ENCODE data around the gene ARSJ. TPM values are rescaled to one million over a fixed set of nuclear protein-coding genes. Genes with fewer than 3 reads are reported as not detected.
"Not testable (repeated sequence)": the region's sequence is repeated elsewhere in the genome, so short reads cannot be mapped to it uniquely, and the experiment has no call there.

ARSJ gene
- polyA plus RNA-seq, 1 donor (not counting 4 experiments of a cell fraction or from before 2014, with no cell fraction given) = 15.7 TPM

- Histone ChIP-seq H3K9me1 (ENCODE audit: control insufficient read depth, extremely low read depth, insufficient read depth, low read length) (no peaks in the 10 kb centered on the region), H3K79me2 (ENCODE audit: control insufficient read depth, insufficient read depth, low read length) (peaks cover 4% of the 10 kb centered on the region), H3K36me3 (ENCODE audit: control insufficient read depth in 2 of 2, extremely low read depth in 1 of 2, insufficient read depth in 2 of 2, low read length in 2 of 2) (no peaks in the 10 kb centered on the region), H3K4me2 (ENCODE audit: control insufficient read depth, extremely low read depth, insufficient read depth, low read depth, low read length) (no peak overlapping the region), H3K9ac (ENCODE audit: control insufficient read depth, extremely low read depth, insufficient read depth, low read length) (no peak overlapping the region), H2AFZ (ENCODE audit: control insufficient read depth, low read length) (no peak overlapping the region), H3K4me1 (ENCODE audit: control insufficient read depth, extremely low read depth, insufficient read depth, low read length) (peaks cover 10% of the 10 kb centered on the region), H3K27me3 (ENCODE audit: control insufficient read depth, extremely low read depth, insufficient read depth, low read length) (no peaks in the 10 kb centered on the region), H3K4me3 (ENCODE audit: control insufficient read depth in 2 of 3, extremely low read depth in 1 of 3, insufficient read depth in 2 of 3, low read depth in 1 of 3, low read length in 3 of 3) (no peak overlapping the region), H4K20me1 (ENCODE audit: control insufficient read depth, extremely low read depth, insufficient read depth, low read length) (no peaks in the 10 kb centered on the region), H3K27ac (ENCODE audit: control insufficient read depth, insufficient read depth, low read length) (no peak overlapping the region), H3K9me3 (ENCODE audit: control insufficient read depth, low read depth, low read length) (no peaks in the 10 kb centered on the region)
- DNase-seq (ENCODE audit: low read depth, low spot score) (no peak), FAIRE-seq (peak; percentile 26)
- TF ChIP-seq EZH2 (IDR thresholded peaks at IDR 0.05; ENCODE audit: low read length) (no peak), CTCF (optimal IDR thresholded peaks at IDR 0.05 in 1 of 3, IDR thresholded peaks at IDR 0.05 in 1 of 3, conservative IDR thresholded peaks at IDR 0.05 in 1 of 3; ENCODE audit: extremely low read depth in 1 of 3, insufficient read depth in 2 of 3, low read length in 3 of 3) (no peak)
- dilution Hi-C loops (cut with MboI; ENCODE audit: extremely low pct_ligation_motif_present, low sequenced_read_pairs) = no loop called here
Measured at GRCh38 chr4:113943085-113943484, 36.4 kb downstream of the ARSJ start.

- no peak for DNase-seq (ENCODE audit: low read depth, low spot score)
- no peak overlapping the region for H2AFZ ChIP-seq (ENCODE audit: control insufficient read depth, low read length)
- no peaks in the 10 kb centered on the region for H3K36me3 ChIP-seq (ENCODE audit: control insufficient read depth in 2 of 2, extremely low read depth in 1 of 2, insufficient read depth in 2 of 2, low read length in 2 of 2)
- H3K79me2 ChIP-seq (ENCODE audit: control insufficient read depth, insufficient read depth, low read length) = peaks cover 9% of the 10 kb centered on the region
- H3K4me1 ChIP-seq (ENCODE audit: control insufficient read depth, extremely low read depth, insufficient read depth, low read length) = peaks cover 13% of the 10 kb centered on the region
- H4K20me1 ChIP-seq (ENCODE audit: control insufficient read depth, extremely low read depth, insufficient read depth, low read length) = no peaks in the 10 kb centered on the region
- no peak overlapping the region for H3K4me3 ChIP-seq (ENCODE audit: control insufficient read depth in 2 of 3, extremely low read depth in 1 of 3, insufficient read depth in 2 of 3, low read depth in 1 of 3, low read length in 3 of 3)
- peak; percentile 58 for FAIRE-seq
- H3K9me1 ChIP-seq (ENCODE audit: control insufficient read depth, extremely low read depth, insufficient read depth, low read length) = no peaks in the 10 kb centered on the region
- no peak overlapping the region for H3K4me2 ChIP-seq (ENCODE audit: control insufficient read depth, extremely low read depth, insufficient read depth, low read depth, low read length)
- no peaks in the 10 kb centered on the region for H3K27me3 ChIP-seq (ENCODE audit: control insufficient read depth, extremely low read depth, insufficient read depth, low read length)
- TF ChIP-seq EZH2 (IDR thresholded peaks at IDR 0.05; ENCODE audit: low read length) (no peak), CTCF (optimal IDR thresholded peaks at IDR 0.05 in 1 of 3, IDR thresholded peaks at IDR 0.05 in 1 of 3, conservative IDR thresholded peaks at IDR 0.05 in 1 of 3; ENCODE audit: extremely low read depth in 1 of 3, insufficient read depth in 2 of 3, low read length in 3 of 3) (no peak)
- H3K9me3 ChIP-seq (ENCODE audit: control insufficient read depth, low read depth, low read length) = no peaks in the 10 kb centered on the region
- H3K9ac ChIP-seq (ENCODE audit: control insufficient read depth, extremely low read depth, insufficient read depth, low read length) = no peak overlapping the region
- H3K27ac ChIP-seq (ENCODE audit: control insufficient read depth, insufficient read depth, low read length) = no peak overlapping the region
- dilution Hi-C loops (cut with MboI; ENCODE audit: extremely low pct_ligation_motif_present, low sequenced_read_pairs) = no loop called here
Measured at GRCh38 chr4:113941836-113942235, 37.6 kb downstream of the ARSJ start.

GRCh38 chr4:113940103-113940502, 39.3 kb downstream of the ARSJ start:
- H3K4me3 ChIP-seq (ENCODE audit: control insufficient read depth in 2 of 3, extremely low read depth in 1 of 3, insufficient read depth in 2 of 3, low read depth in 1 of 3, low read length in 3 of 3); H3K4me1 ChIP-seq (ENCODE audit: control insufficient read depth, extremely low read depth, insufficient read depth, low read length); H3K27ac ChIP-seq (ENCODE audit: control insufficient read depth, insufficient read depth, low read length); H4K20me1 ChIP-seq (ENCODE audit: control insufficient read depth, extremely low read depth, insufficient read depth, low read length); H3K27me3 ChIP-seq (ENCODE audit: control insufficient read depth, extremely low read depth, insufficient read depth, low read length); H3K9me3 ChIP-seq (ENCODE audit: control insufficient read depth, low read depth, low read length); H3K9me1 ChIP-seq (ENCODE audit: control insufficient read depth, extremely low read depth, insufficient read depth, low read length); dilution Hi-C loops (cut with MboI; ENCODE audit: extremely low pct_ligation_motif_present, low sequenced_read_pairs); DNase-seq (ENCODE audit: low read depth, low spot score); H2AFZ ChIP-seq (ENCODE audit: control insufficient read depth, low read length); H3K36me3 ChIP-seq (ENCODE audit: control insufficient read depth in 2 of 2, extremely low read depth in 1 of 2, insufficient read depth in 2 of 2, low read length in 2 of 2); H3K9ac ChIP-seq (ENCODE audit: control insufficient read depth, extremely low read depth, insufficient read depth, low read length); FAIRE-seq; H3K4me2 ChIP-seq (ENCODE audit: control insufficient read depth, extremely low read depth, insufficient read depth, low read depth, low read length): not testable (repeated sequence)
- peaks cover 18% of the 10 kb centered on the region for H3K79me2 ChIP-seq (ENCODE audit: control insufficient read depth, insufficient read depth, low read length)

Data from keratinocyte (primary cell).